NCI-H2196 treated with DMSO at 0.1 percent for 48 hours (cell line): ENCODE measurements around the gene VSX1.

Experiments
- DNase-seq: peaks from one replicate; lab custom pipeline; 2025; ENCODE audit not compliant: unreplicated experiment; lab: John Stamatoyannopoulos, UW

VSX1 gene

DNA sequence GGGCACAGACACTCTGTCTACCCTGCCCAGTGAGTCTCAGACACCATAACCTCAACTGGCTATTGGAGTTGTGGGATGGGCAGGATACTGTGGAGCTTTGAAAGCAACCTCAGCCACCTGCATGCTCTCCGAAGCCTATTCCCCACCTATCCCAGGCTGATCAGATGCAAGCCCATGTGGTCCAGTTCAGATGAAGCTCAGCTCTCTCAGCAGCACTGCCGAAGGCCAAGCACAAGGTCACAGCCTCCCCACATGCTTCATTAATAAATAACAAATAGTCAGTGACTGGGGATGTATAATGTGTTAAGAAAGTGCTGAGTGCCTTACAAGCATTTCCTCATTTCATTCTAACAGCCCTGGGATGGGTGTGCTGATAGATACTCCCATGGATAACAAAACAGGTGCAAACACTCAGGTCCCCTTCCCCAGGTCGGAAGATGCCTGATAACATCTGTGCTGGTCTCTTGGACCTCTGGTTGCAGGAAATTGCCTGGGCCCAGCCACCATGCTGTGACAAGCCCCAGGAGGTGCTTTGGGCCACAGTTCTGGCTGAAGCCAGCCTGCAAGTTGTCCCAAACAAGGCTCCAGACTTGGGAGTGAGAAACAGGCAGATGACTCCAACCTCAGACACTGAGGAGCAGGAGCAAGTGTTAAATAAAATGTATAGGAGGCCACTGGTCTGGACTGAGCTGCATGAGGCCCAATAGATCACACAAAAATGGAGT is 27.7 kb downstream of the VSX1 start:
- DNase-seq = no peak

DNA sequence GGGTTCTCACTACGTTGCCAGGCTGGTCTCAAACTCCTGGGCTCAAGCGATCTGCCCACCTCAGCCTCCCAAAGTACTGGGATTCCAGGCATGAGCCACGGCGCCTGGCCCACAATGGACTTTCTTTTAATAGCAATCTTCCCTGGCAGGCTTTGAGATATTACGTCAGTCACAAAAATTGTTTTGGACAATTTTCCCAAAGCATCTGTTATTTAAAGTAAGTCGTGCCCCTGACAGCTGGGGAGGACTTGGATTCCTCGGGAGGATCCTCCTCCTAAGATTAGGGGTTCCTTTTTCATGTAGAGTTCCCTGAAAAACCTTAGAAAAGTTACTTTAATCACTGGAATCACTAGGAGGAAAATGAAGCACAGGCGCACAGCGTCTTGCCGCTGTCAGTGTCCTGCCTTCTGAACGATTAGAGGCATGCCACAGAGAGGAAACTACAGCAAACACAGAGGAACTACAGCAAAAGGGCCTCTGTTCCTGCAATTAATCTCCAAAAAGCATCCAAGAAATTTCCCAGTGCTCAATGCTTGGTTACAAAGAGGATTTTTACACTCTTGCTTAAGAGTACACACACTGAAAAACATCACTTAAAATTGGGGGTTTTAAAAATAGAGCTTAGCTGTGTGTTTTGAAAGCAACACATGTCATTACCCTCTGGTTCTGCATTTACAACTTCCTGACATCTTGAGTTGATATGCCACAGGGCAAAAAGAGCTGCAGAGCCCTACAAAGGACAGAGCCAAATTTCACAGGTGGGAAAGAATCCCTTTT is 28.5 kb downstream of the VSX1 start:
- no peak for DNase-seq

DNA sequence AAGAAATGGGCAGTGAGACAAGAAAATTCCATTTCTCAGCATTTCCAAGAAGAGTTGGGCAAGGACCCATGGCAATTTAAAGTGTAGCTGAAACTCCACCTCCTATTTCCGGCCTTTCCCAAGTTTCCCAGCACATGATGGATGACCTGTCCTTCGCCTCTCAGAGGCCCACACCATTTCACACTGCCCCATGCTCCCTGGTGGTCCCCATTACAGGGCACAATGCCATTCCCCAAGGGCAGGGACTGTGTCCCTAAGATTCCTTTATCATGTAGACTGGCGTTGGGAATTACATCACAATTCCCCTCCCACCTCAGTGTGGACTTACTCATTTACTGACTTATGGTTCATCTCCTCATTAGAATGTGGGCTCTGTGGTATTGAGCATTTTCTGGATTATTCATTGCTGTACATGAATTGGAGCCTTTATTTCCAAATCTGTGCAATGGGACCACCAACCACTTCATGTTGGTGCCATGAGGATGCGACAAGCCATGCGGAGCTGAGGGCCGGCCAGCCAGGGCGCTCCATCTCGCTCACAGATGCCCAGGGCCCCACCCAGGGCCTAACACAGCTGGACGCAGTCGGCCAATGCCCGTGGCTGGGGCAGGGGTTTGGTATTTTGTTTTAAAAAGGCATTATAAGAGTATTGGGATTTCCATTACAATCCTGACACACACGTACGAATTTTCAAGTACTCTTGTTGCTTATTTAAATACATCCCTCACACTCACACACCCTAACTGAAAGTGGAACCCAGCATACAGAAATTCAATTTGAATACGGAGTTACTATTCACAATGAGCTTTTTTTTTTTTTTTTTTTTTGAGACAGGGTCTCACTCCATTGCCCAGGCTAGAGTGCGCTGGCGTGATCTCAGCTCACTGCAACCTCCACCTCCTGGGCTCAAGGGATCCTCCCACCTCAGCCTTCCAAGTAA is 29.4 kb downstream of the VSX1 start:
- DNase-seq = no peak

DNA sequence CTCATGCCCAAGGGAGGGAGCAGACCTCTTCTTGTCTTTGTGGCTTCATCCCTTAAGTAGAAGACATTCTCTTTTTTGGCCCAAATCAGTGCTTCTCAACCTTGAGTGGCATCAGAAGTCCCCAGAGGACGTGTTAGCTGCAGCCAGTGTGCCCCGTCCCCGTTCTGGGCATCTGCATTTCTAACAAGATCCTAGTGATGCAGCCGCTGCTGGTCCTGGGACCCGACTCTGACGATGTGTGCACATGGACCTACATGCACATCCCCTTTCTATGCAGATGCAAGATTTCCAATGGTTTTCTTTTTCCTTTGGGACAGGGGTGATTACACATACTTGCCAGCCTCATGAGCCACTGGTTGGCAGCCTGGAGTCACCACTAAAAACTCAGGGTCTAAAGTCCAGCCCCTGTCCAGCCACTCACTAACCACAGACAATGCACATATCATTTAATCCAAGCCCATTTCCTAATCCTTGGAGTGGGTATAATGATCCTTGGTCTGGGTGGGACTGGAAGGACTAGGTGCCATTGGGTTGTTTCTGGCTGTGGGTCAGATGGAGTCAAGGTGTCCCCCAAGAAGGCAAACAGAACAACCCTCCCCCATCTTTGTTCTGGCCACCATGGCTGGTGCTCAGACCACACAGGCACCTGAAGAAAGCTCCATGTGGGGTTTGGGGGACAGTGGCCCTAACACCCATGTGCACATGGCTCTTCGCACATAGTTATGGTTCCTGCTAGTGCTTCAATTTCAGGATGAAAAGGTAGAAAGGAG is 30.4 kb downstream of the VSX1 start:
- no peak for DNase-seq

DNA sequence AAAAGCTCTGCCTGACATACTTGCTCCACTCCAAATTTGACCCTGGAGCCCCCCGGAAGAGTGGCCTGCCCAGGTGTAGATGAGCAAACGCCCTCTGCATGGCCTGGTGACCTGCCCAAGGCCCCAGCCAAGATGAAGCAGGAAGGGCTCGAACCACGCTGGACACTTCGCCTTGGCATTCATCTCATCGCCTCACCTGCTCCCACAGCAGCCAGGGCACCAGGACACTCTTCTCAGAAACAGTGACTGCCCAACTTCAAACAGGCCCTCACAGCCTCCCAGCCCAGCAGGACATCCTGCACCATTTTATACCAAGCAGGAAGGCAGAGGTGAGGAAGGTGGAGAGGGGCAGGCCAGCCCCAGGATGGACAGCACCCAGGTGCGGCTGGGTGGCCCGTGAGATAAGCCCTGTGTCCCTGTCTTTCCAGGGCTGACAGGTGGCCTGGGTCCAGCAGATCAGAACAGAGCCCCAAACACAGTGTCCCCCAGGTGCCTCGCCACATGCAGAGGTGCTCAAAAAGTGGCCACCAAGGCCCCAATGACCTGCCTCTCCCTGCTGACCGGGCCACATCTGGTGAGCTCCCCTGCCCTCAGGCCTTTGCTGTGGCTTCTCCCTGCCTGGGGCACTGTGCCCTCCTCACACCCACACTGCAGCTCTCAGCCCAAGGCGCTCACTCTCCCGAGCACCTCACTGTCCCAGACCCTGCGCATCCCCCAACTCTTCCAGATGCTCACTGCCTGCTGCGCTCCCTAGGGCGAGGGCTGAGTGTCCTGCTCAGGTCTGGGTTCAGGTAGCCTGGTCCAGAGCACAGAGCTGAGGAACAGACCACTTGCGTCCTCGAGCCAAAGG is 31.2 kb downstream of the VSX1 start:
- DNase-seq = no peak

DNA sequence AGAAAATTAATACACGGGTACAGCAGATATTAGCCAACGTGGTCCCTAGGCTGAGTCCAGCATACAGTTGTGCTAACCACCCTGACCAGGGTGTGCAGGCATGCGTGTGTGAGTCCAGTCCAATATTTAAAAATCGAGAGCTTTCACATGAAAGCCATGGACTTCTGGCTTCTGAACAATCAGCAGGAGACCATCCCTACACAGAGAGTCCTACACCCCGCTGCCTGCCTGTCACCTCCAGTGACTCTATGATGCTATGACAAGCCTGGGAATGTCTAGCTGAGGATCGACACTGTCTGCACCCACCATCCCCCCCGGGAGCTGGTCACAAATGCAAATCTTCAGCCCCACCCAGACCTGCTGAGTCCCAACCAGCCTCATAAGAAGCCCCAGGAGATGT is 31.9 kb downstream of the VSX1 start:
- no peak for DNase-seq

DNA sequence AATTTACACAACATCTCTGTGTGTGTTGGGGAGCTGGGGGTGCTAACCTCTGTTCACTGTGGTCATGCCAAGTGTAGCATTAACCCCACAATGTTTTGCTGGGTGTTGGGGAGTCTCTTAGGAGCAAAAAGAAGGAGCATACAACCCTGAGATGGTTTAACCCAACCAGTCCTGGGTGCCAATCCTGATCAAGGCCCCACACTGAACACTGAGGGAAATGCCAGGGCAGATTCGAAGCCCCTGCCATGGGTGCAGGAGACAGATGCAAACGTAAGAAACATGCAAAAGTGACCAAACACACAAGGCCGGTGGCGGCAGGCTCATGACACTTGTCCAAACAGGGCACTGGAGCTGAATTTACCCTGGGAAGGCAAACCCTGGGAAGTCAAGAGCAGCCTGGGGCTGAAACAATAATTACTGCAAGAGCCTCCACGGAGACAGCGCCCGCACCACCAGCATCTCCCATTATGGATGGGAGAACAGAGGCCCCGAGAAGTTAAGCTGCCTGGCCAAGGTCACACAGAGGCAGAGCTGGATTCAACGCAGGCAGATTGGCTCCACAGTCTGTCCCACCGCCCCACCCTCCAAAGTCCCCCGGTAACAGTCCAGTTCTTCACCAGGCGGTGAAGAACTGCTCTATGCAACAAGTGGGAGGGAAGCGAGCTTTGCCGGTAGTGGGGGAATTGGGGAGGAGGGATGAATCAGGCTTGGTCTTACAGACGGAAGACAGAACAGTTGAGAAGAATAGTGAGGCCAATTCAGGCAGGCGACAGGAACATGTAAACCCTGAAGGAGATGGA is 32.5 kb downstream of the VSX1 start:
- DNase-seq = no peak

DNA sequence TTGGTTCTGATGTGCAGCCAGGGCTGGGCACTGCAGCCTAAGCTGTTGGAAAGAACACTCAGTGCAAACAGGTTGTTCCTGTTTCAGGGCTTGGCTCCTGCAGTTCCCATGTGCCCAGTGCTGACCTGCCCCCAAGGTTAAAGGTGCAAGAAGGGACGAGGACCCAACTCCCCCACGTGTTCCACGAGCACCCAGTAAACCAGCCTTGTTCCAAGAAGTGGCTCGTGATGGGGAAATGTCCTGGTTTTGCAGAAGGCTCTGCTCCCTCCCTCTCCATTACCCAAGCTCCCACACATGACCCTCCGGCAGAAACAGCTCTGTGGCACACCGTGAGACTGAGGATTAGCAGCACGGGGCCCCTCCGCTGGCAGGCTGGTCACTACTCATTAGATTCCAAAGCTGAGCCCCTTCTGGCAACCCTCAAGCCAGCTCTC is 33.4 kb downstream of the VSX1 start:
- DNase-seq = no peak

DNA sequence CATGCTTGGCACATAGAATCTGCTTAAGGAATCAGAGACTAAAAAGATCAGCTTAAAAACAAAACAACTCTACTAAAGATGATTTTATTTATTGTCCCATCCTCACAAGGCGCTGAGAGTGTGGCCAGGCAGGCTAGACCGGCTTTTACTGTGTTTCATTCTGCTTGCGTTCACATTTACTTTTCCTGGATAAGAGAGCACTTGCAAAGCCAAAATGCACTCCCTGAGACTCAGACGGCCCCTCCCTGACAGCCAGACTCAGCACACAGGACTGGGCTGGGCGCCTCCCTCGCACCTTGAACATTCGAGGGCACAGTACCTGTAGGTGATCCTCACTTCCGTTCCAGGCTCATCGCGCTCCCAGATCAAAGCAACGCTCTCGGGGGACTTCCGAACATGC is 34.2 kb downstream of the VSX1 start:
- no peak for DNase-seq

DNA sequence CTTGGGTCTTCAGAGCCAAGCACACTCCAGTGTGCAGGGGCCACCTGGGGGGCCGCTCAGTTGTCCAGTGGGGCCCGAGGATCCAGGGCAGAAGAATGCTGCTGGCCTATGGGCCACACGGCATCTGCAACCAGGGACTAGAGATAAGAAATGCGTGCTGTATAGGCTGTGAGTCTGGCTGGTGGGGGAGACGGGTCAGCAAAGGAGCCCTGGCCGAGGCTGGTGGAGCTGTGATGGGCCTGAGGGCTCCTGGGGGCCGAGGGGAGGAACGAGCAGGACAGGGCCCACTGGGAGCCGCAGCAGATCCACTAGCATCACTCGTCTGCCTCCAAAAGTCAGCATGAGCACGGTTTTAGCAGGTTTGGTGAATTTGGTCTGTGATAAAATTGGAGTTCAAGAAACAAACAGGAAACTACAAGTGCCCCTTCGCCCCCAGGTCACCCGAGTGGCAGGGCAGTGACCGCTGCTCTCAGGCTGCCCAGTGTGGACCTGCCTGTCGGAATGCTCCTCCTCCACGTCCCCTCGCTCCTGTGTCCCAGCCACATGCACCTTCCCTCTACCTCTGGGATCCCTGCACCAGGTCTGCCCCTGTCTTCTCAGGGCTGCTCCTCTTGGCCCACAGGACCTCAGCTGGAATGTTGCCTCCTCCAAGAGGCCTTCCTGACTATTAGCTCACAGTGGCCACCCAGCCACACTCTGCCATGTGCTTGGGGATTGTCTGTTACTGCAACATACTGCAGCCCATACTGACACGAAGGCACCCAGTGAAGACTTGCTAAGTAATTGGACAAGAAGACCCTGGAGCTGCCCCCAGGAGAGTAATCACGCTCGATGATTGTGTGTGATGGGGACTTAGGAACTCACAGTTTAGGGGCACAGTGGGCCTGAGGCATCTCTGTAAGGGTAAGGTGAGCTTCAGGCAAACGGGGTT is 34.9 kb downstream of the VSX1 start:
- no peak for DNase-seq

DNA sequence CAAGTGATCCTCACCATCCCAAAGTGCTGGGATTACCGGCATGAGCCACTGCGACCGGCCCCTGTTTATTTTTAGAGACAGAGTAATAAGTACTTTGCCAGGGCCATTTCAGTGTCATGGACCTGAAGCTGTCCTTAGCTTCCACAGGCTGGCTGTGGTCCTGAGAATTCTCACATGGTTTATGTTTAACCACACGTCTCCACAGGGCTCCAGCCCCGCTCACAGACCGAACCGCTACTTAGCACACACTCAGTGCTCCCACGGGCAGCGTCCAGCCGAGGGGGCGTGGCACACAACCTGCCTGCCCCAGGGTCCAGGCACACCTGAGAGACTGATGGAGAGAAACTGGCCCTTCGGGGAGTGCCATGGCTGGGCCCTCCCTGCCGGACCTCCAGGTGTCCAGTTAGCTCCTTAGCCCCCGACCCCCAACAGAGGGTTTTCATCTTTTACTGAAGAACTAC is 35.7 kb downstream of the VSX1 start:
- no peak for DNase-seq

DNA sequence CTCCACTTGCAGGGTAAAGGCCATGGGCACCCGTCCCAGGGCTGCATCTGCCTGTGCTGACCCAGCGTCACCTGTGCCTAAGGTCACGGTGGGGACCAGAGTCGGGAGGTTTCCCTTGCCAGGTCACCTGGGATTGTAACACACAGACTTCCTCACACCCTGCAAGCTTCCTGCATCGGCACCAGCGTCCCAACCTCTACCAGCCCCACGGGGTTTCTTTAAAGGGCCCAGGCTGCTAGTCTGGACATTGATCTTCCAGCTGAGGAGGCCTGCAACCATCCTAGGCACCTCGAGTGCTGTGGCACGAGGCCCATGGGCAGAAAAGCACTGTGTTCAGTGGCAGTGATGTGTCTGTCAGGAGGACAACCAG is 36.6 kb downstream of the VSX1 start:
- no peak for DNase-seq

DNA sequence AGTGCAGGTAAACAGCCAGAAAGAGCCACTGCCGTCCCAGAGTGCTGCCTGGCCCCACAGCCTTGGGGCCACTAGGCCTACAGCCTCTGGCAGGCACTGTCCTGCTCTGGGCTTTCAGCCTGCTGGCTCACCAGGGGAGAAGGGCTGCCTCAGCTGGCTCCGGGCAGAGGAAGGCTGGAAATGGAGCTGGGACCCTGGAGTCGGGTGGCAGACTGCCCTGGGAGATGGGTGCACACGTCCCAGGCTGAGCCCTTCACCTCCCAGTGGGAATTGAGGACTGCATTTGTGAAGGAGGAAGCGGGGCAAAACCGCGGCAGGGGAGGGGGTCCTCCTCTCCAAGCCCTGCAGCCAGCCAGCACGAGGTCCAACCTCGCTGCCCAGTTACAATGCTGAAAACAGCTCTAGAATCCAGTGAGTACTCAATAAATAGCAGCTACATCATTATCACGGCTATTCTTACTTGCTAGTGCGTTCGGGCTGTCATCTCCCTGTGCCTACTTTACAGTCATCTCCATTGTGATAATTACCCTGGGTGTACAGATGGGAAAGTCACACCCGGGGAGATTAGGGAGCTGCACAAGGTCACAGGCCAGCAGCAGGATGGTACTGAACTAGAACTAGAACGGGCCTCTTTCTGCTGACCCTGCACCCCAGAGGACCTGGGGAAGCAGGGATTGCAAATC is 37.1 kb downstream of the VSX1 start:
- DNase-seq = no peak

DNA sequence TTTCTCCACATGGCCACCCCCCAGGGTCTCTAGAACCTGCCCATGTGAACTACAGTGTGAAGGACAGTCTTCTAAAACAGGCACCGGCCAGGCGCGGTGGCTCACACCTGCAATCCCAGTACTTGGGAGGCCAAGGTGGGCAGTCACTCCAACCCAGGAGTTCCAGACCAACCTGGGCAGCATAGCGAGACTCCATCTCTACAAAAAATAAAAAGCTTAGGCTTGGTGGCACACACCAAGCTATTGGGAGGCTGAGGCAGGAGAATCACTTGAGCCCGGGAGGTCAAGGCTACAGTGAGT is 37.7 kb downstream of the VSX1 start:
- no peak for DNase-seq

DNA sequence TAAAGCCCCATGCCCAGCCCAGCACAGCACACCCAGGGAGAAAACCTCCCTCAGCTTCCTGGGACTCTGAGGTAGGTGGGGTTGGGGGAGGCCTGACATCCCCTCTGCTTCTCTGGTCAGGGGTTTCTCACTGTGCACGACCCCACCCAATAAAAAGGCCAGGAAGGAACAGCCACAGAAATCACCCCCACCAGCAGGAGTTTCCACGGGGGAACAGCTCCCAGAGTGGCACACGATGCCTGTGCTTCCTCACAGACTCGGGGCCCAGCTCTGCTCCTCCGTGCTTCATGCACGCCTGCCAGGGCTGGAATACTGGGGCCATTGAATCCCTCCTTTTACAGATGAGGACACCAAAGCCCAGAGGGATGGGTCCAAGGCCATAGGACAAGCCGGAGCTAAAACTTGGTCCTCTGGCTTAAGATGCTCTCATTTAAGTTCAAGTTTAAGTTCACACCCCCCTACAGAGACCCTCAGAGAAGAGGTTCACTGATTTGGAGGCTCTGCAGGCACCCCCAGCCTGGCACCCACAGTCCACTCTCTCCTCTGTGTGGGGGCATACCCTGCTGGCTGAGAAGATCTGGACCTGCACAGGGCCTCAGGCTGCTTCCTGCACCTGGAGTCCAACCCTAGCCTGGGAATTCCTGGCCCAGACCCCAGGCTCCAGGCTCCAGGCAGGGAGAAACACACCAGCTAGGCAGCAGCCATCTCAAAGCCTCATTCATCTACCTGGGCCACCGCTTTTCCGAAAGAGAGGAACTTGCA is 38.3 kb downstream of the VSX1 start:
- no peak for DNase-seq

DNA sequence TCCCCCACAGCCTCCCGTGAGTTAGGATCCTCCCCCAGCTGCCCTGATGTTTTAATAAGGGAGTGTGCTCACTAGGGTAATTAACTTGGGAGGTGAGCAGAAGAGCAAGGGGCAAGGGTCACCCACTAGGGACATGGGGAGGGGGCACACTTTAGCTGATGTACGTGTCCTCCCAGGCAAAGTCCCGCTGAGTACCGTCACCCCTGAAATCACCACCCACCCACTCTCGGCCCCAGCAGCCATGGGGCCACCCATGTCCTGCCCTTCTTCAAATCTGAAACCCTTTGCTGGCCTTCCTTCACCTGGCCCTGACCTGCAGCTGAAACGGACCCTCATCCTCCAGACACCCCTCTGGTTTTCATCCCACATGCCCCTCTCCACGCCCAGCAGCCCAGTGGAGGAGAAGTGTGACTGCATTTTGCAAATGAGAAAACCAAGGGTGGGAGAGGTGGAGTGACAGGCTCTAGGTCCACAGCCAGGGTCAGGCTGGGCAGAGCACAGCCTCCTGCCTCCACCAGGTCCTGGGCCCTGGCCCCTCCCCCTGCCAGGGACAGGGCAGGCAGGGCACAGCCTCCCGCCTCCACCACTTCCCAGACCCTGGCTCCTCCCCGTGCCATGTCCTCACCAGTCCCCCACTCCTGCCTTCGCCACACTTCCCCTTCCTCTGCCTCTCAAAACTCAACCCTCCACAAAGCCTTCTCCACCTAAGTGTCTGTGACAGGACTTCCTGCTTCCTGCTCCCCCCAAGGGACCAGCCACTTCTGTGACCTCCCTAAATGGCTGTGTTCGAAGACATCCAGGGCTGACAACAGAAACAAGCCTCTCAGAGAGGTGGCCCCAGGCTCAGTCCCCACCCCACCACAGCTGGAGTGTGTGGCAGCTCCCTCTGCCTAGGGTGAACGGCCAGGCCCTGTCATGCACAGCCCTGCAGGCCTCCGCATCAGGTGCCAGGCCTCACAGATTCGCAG is 39.1 kb downstream of the VSX1 start:
- DNase-seq = no peak
